ENCODE measurements around the gene ZNF143. TPM values are rescaled to one million over a fixed set of nuclear protein-coding genes. Genes with fewer than 3 reads are reported as not detected.

Gene ZNF143
- total and polyA plus RNA-seq, 2 of the 13 experiments (the other 11 are each of a cell fraction or from before 2014, with no cell fraction given) = 22.4 to 35.6 TPM

DNA sequence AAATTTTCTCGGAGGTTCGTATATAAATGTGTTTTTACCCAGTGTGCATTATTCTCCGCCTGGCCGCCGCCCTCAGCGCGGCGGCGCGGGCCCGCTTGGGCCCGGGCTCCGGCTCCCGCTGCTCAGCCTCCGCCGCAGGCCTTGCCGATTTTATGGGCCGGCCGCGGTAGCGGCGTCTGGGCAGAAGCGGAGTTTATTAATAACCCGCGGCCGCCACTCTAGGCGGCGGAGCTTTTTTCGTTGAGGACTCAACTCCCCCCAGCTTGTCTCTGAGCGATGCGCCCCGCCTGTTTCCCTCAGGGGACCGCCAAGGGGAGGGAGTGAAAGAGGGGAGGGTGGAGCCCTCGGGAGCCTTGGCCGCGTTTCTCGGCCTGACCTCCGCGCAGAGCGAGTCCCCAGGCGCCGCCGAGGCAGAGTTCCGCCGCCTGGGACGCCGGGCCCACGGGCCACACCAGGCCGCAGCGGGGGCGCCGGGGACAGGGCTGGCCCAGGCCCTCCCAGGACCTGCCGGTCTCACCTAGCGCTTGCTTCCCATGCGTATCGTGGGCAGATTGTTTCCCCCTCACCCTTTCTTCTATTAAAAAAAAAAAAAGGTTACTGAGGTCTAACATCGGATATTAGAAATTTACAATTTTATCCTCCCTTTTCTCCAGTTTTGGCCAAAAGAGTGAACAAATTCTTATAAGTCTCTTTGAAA, 399 bp downstream of the ZNF143 start (continued):
- TF ChIP-seq ZNF546 (CRISPR knock-in tag; conservative IDR thresholded peaks at IDR 0.05) (no peak), NCOA1 (CRISPR knock-in tag; IDR thresholded peaks at IDR 0.05) (no peak), FOSL1 (CRISPR knock-in tag; IDR thresholded peaks at IDR 0.05; ENCODE audit: borderline replicate concordance) (no peak), ZNF556 (CRISPR knock-in tag; IDR thresholded peaks at IDR 0.05; ENCODE audit: borderline replicate concordance) (no peak), ZNF207 (IDR thresholded peaks at IDR 0.05; ENCODE audit: borderline replicate concordance) (no peak), ZNF44 (CRISPR knock-in tag; IDR thresholded peaks at IDR 0.05) (no peak), STAG1 (CRISPR knock-in tag; IDR thresholded peaks at IDR 0.05) (peak; percentile 13; the same call in 1 of the 2 replicates), REPIN1 (CRISPR knock-in tag; IDR thresholded peaks at IDR 0.05; ENCODE audit: borderline replicate concordance, low read depth) (peak; percentile 18; the same call in 1 of the 2 replicates), ZNF772 (CRISPR knock-in tag; IDR thresholded peaks at IDR 0.05) (no peak), JUN (CRISPR knock-in tag; IDR thresholded peaks at IDR 0.05) (no peak), ZNF382 (CRISPR knock-in tag; IDR thresholded peaks at IDR 0.05; ENCODE audit: borderline replicate concordance) (no peak), REL (CRISPR knock-in tag; conservative IDR thresholded peaks at IDR 0.05) (no peak), RAD51 (IDR thresholded peaks at IDR 0.05; ENCODE audit: borderline replicate concordance) (no peak), ZNF451 (CRISPR knock-in tag; IDR thresholded peaks at IDR 0.05) (no peak), TARDBP (CRISPR knock-in tag; IDR thresholded peaks at IDR 0.05) (no peak), ZNF282 (IDR thresholded peaks at IDR 0.05; ENCODE audit: partially characterized antibody) (no peak), MBNL3 (CRISPR knock-in tag; conservative IDR thresholded peaks at IDR 0.05) (no peak), SOX5 (CRISPR knock-in tag; IDR thresholded peaks at IDR 0.05; ENCODE audit: borderline replicate concordance) (0 out of 2 replicates have a peak, but pooled peaks have one; percentile 16)
- TF ChIP-seq, protein P1, sequence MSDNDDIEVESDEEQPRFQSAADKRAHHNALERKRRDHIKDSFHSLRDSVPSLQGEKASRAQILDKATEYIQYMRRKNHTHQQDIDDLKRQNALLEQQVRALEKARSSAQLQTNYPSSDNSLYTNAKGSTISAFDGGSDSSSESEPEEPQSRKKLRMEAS (IDR thresholded peaks at IDR 0.05) = no peak; the same call in 1 of the 2 replicates
- TF ChIP-seq, protein P2, sequence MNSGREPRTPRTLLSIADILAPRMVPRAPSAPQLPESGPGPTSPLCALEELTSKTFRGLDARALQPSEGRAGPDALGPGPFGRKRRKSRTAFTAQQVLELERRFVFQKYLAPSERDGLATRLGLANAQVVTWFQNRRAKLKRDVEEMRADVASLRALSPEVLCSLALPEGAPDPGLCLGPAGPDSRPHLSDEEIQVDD (CRISPR knock-in tag; IDR thresholded peaks at IDR 0.05; ENCODE audit: borderline replicate concordance) = no peak
- TF ChIP-seq, protein P3, sequence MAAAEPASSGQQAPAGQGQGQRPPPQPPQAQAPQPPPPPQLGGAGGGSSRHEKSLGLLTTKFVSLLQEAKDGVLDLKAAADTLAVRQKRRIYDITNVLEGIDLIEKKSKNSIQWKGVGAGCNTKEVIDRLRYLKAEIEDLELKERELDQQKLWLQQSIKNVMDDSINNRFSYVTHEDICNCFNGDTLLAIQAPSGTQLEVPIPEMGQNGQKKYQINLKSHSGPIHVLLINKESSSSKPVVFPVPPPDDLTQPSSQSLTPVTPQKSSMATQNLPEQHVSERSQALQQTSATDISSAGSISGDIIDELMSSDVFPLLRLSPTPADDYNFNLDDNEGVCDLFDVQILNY (CRISPR knock-in tag; conservative IDR thresholded peaks at IDR 0.05) = no peak; the same call in 1 of the 2 replicates
- TF ChIP-seq, protein P4, sequence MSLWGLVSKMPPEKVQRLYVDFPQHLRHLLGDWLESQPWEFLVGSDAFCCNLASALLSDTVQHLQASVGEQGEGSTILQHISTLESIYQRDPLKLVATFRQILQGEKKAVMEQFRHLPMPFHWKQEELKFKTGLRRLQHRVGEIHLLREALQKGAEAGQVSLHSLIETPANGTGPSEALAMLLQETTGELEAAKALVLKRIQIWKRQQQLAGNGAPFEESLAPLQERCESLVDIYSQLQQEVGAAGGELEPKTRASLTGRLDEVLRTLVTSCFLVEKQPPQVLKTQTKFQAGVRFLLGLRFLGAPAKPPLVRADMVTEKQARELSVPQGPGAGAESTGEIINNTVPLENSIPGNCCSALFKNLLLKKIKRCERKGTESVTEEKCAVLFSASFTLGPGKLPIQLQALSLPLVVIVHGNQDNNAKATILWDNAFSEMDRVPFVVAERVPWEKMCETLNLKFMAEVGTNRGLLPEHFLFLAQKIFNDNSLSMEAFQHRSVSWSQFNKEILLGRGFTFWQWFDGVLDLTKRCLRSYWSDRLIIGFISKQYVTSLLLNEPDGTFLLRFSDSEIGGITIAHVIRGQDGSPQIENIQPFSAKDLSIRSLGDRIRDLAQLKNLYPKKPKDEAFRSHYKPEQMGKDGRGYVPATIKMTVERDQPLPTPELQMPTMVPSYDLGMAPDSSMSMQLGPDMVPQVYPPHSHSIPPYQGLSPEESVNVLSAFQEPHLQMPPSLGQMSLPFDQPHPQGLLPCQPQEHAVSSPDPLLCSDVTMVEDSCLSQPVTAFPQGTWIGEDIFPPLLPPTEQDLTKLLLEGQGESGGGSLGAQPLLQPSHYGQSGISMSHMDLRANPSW (CRISPR knock-in tag; IDR thresholded peaks at IDR 0.05; ENCODE audit: borderline replicate concordance) = no peak
- TF ChIP-seq, protein P5, sequence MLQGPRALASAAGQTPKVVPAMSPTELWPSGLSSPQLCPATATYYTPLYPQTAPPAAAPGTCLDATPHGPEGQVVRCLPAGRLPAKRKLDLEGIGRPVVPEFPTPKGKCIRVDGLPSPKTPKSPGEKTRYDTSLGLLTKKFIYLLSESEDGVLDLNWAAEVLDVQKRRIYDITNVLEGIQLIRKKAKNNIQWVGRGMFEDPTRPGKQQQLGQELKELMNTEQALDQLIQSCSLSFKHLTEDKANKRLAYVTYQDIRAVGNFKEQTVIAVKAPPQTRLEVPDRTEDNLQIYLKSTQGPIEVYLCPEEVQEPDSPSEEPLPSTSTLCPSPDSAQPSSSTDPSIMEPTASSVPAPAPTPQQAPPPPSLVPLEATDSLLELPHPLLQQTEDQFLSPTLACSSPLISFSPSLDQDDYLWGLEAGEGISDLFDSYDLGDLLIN (CRISPR knock-in tag; IDR thresholded peaks at IDR 0.05; ENCODE audit: borderline replicate concordance) = no peak
- TF ChIP-seq, protein P6, sequence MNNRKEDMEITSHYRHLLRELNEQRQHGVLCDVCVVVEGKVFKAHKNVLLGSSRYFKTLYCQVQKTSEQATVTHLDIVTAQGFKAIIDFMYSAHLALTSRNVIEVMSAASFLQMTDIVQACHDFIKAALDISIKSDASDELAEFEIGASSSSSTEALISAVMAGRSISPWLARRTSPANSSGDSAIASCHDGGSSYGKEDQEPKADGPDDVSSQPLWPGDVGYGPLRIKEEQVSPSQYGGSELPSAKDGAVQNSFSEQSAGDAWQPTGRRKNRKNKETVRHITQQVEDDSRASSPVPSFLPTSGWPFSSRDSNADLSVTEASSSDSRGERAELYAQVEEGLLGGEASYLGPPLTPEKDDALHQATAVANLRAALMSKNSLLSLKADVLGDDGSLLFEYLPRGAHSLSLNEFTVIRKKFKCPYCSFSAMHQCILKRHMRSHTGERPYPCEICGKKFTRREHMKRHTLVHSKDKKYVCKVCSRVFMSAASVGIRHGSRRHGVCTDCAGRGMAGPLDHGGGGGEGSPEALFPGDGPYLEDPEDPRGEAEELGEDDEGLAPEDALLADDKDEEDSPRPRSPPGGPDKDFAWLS (CRISPR knock-in tag; IDR thresholded peaks at IDR 0.05; ENCODE audit: borderline replicate concordance) = no peak
